ENCODE results near the gene GABRB3.

- TF ChIP-seq CTCF (conservative IDR thresholded peaks at IDR 0.05; ENCODE audit: low read length) = no peak
- no peak for TF ChIP-seq EZH2phosphoT487 (IDR thresholded peaks at IDR 0.05; ENCODE audit: borderline replicate concordance)
Measured at GRCh38 chr15:26716069-26716468, 56.8 kb downstream of the GABRB3 start.
